ENCODE measurements around the gene IKZF4.

- TF ChIP-seq POLR2AphosphoS5 (IDR thresholded peaks at IDR 0.05; ENCODE audit: low read depth, low read length) (no peak), POLR2A (IDR thresholded peaks at IDR 0.05; ENCODE audit: low read depth, low read length) (no peak), TAF1 (IDR thresholded peaks at IDR 0.05; ENCODE audit: borderline replicate concordance, low read depth, low read length) (no peak)
These were observed 41.1 kb downstream of the IKZF4 start for GRCh38 chr12:56061982-56062381.
